ENCODE data around the gene KCNK16.

The KCNK16 gene

GRCh38 chr6:39310542-39310941 is 12.0 kb downstream of the KCNK16 start:
- no peak overlapping the region for H3K4me3 ChIP-seq (ENCODE audit: low read depth, low read length)
- TF ChIP-seq CTCF (IDR thresholded peaks at IDR 0.05; ENCODE audit: borderline replicate concordance, insufficient read depth, low read depth, low read length), result no peak

- no peak overlapping the region for H3K4me3 ChIP-seq (ENCODE audit: low read depth, low read length)
- TF ChIP-seq CTCF (IDR thresholded peaks at IDR 0.05; ENCODE audit: borderline replicate concordance, insufficient read depth, low read depth, low read length), result peak; percentile 82
Measured at GRCh38 chr6:39309942-39310531, 12.5 kb downstream of the KCNK16 start.

DNA sequence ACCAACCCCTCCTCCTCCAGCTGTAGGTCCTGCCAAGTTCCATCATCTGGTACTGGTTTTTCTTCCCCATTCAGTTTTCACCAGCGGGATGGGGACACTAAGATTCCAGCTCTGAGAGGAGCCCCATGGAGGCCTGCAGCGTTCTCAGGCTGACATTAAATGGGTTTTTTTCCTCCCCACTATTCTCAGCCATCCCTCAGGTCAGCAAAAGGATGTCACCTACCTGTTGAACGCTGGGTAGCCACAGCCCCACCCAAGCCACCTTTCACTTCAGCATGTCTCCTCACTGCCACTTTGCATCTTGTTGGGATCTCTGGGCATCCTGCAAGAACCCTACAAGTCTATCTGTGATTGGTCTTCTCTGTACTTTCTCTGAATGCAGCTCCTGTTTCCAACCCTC is 15.0 kb downstream of the KCNK16 start:
- H3K4me3 ChIP-seq (ENCODE audit: low read depth, low read length), result no peak overlapping the region
- no peak for TF ChIP-seq CTCF (IDR thresholded peaks at IDR 0.05; ENCODE audit: borderline replicate concordance, insufficient read depth, low read depth, low read length)

- H3K4me3 ChIP-seq (ENCODE audit: low read depth, low read length), result no peak overlapping the region
- no peak for TF ChIP-seq CTCF (IDR thresholded peaks at IDR 0.05; ENCODE audit: borderline replicate concordance, insufficient read depth, low read depth, low read length)
Measured at GRCh38 chr6:39304951-39305350, 17.6 kb downstream of the KCNK16 start.

DNA sequence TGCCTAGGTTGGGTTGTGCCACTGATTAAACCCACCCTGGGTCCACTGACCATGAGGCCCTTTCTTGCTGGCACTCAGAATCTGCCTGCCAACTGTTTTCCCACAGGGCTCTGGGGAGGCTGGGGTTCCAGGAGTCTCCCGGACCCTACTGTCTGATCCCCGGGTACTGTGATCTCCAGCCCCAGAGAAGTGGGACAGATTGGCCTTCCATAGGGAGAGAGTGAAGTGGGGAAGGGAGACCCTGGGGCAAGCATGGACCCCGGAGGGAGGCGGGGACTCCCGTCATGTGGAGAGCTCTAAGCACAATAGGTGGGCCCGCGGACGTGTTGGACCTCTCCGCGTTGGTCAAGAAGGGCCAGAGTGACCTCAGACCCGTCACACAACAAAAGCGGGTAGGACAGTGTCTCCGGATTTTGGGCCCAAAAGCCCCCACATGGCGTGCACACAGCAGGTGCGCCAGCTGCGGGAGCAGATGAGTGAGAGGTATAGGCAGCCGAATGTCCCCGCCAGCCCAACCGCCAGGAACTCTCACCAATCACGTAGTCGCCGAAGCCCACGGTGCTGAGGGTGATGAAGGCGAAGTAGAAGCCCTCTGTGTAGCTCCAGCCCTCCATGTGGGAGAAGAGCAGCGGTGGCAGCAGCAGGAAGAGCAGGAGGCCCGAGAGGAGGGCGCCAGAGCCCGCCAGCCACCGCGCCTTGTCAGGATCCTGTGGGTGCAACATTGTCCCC is 18.9 kb downstream of the KCNK16 start:
- no peak overlapping the region for H3K4me3 ChIP-seq (ENCODE audit: low read depth, low read length)
- TF ChIP-seq CTCF (IDR thresholded peaks at IDR 0.05; ENCODE audit: borderline replicate concordance, insufficient read depth, low read depth, low read length), result no peak

- peak; percentile 90 for TF ChIP-seq CTCF (IDR thresholded peaks at IDR 0.05; ENCODE audit: borderline replicate concordance, insufficient read depth, low read depth, low read length)
- no peak overlapping the region for H3K4me3 ChIP-seq (ENCODE audit: low read depth, low read length)
Measured at GRCh38 chr6:39302669-39303424, 19.7 kb downstream of the KCNK16 start.
